ENCODE data around the gene PPP1R14D. TPM values are rescaled to one million over a fixed set of nuclear protein-coding genes. Genes with fewer than 3 reads are reported as not detected.

PPP1R14D gene
- total and polyA plus RNA-seq, 12 donors, result not detected

GRCh38 chr15:40850576-40851112, 22.1 kb upstream of the PPP1R14D start:
- peaks cover 0 to 18% (median 10%) of the 10 kb centered on the region in 7 donors for H3K27me3 ChIP-seq
- H3K27ac ChIP-seq, result no peak overlapping the region
- no peak for ATAC-seq
- no peaks in the 10 kb centered on the region for H3K9me3 ChIP-seq
- TF ChIP-seq CTCF (IDR thresholded peaks at IDR 0.05), result no peak
- 83 to 86% methylated on average over 8 of the region's 8 CpGs for WGBS, 2 donors
- DNase-seq, result no peak
- intact Hi-C loops (cut with DNase I), result loop anchor here in 2 of 10 donors (10.0 kb wide), 1 partner anchor 334 kb away; no protein-coding TSS in a partner anchor
- no peaks in the 10 kb centered on the region for H3K36me3 ChIP-seq
- peaks cover 0 to 23% (median 0%) of the 10 kb centered on the region in 9 donors for H3K4me1 ChIP-seq
- H3K4me3 ChIP-seq, result no peak overlapping the region

- H3K36me3 ChIP-seq, result no peaks in the 10 kb centered on the region
- H3K27ac ChIP-seq, result peak overlapping the region in 2 of 10 donors; percentile 22 to 62
- intact Hi-C loops (cut with DNase I), result no loop called here
- no peak overlapping the region for H3K4me3 ChIP-seq
- peaks cover 9 to 43% (median 34%) of the 10 kb centered on the region in 7 donors for H3K27me3 ChIP-seq
- TF ChIP-seq CTCF (IDR thresholded peaks at IDR 0.05), result no peak
- DNase-seq (peak; percentile 21 to 34), ATAC-seq (peak; percentile 44 to 78 (median 74))
- H3K4me1 ChIP-seq, result peaks cover 10 to 41% (median 13%) of the 10 kb centered on the region in 9 donors
- H3K9me3 ChIP-seq, result no peaks in the 10 kb centered on the region
- 77 to 81% methylated on average over 7 of the region's 7 CpGs for WGBS, 2 donors
These were observed 18.9 kb upstream of the PPP1R14D start for GRCh38 chr15:40847223-40847961.

- H3K4me3 ChIP-seq, result no peak overlapping the region
- H3K9me3 ChIP-seq, result no peaks in the 10 kb centered on the region
- H3K4me1 ChIP-seq, result peaks cover 10 to 41% (median 13%) of the 10 kb centered on the region in 9 donors
- no peaks in the 10 kb centered on the region for H3K36me3 ChIP-seq
- no peak for TF ChIP-seq CTCF (IDR thresholded peaks at IDR 0.05)
- H3K27ac ChIP-seq, result peak overlapping the region in 2 of 10 donors; percentile 22 to 62
- ATAC-seq (no peak), DNase-seq (no peak)
- intact Hi-C loops (cut with DNase I), result no loop called here
- peaks cover 9 to 43% (median 35%) of the 10 kb centered on the region in 7 donors for H3K27me3 ChIP-seq
These were observed 18.3 kb upstream of the PPP1R14D start for GRCh38 chr15:40846841-40847222.

GRCh38 chr15:40845511-40846284, 17.2 kb upstream of the PPP1R14D start:
- H3K27ac ChIP-seq, result no peak overlapping the region
- 87 to 92% methylated on average over 8 of the region's 8 CpGs for WGBS, 2 donors
- DNase-seq (no peak), ATAC-seq (no peak)
- H3K4me3 ChIP-seq, result peak overlapping the region in 1 of 10 donors; percentile 61
- no peak for TF ChIP-seq CTCF (IDR thresholded peaks at IDR 0.05)
- peaks cover 9 to 43% (median 35%) of the 10 kb centered on the region in 7 donors for H3K27me3 ChIP-seq
- H3K36me3 ChIP-seq, result no peaks in the 10 kb centered on the region
- intact Hi-C loops (cut with DNase I), result no loop called here
- H3K9me3 ChIP-seq, result no peaks in the 10 kb centered on the region
- peaks cover 10 to 41% (median 13%) of the 10 kb centered on the region in 9 donors for H3K4me1 ChIP-seq

Measured in heart right ventricle (tissue), 16 donors.